GM18508 (cell line): ENCODE results near the gene RELCH.

ENCODE experiments used
- ATAC-seq: cut with Tn5 transposase; IDR thresholded peaks from one replicate; pipeline ENCODE4 v1.9.1; 2021; ENCODE audit warnings: moderate number of reproducible peaks; ENCODE audit not compliant: insufficient read depth, unreplicated experiment

The RELCH gene

DNA sequence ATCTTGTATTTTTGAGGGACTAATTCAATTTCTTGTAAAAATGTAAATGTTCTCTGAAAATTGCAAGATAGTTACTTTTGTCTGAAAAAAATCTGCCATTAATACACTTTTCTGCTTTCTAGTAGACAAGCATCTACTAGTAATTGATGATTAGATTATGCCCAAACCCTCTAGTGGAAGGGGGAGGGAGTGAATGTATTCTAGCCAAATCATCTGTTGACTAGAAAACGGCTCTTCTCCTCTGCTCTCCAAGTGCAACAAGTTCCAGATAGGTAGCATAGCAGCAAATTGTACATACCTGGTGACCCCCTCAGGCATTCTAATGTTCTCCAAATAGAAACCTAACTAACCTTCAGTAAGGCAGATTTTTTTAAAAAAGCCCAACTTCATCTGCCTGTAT, 58.6 kb downstream of the RELCH start:
- ATAC-seq: no peak

DNA sequence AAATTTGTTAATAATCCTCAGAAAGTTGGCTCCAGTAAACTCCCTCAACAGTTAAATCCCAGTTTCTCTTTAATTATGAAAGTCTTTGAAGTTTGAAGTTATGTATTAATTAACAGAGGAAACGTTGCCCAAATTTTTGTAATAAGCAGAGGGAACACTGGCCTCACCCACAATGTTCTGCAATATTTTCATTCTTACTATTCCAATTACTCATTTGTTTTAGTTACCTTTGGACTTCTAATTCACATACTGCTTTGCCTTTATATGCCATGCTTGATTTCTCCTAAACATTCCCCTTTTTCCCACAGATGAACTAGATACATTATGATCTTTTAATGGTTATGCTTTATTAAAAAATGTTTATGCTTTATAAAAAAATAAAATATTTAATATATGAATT, 61.3 kb downstream of the RELCH start:
- no peak for ATAC-seq

DNA sequence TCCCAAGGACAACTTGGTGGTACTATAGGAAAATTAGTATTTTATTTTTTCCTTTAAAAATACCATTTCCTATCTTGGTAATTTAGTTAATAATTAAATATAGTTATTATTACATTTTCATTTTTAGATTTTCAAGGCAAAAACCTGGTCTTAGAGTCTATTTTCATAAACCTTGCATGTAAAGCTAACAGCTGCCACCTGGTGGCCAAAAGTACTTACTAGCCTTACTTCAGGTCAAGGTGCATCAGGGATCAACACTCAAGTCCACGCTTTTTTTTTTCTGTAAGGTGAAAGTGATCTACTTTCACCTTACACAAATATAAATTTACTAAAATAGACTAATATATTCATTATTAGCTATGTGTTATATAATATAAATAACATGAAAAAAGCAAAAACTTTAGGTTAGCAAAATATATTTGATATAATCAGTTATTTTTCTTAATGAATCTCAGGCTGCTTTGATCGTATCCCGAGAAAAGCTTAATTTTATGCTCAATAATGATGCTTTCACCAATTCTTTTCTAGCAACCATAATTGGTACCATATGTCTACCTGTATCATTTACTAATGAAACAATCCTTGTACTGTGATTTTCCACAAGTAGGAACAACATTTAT, 62.5 kb downstream of the RELCH start:
- ATAC-seq: no peak

DNA sequence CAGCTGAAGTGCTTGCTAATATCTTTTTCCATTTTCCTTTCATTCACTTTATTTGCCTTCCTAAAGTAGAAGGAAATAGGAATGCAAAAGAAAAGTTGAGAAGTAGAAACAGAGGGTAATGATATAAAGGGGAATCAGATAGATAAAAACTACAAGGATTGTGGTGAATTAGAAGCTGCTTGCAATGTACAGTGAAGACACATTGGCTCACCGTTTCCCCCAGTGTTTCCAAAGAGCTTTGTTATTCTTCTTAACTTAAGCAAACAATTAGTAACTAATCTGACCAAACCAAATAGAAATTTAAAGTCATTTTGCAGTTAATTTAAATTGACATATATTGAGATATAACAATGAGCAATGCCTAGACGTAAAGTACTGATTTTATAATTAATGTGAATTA, 63.4 kb downstream of the RELCH start:
- ATAC-seq: no peak

DNA sequence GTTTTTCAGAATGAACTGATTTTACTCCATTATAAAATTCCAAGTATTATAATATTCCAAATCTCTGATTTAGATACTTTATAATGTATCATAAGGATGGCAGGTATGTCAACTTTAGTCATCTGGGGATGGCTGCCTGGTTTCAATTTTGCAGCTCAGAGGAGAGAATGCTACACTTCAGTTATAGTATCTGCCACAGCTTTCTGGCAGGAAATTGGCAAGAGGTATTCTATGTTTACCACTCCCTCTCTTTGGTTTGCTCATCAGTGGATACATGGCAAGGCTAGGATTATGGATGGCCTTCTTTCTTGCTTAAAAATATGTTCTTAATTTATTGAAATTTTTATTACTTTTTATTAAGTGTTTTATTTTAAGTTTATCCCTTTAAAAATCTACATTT, 71.0 kb downstream of the RELCH start:
- ATAC-seq: no peak

- no peak for ATAC-seq
Measured at GRCh38 chr18:62258616-62259015, 71.6 kb downstream of the RELCH start.

GRCh38 chr18:62262061-62262460, 75.0 kb downstream of the RELCH start:
- ATAC-seq: no peak

DNA sequence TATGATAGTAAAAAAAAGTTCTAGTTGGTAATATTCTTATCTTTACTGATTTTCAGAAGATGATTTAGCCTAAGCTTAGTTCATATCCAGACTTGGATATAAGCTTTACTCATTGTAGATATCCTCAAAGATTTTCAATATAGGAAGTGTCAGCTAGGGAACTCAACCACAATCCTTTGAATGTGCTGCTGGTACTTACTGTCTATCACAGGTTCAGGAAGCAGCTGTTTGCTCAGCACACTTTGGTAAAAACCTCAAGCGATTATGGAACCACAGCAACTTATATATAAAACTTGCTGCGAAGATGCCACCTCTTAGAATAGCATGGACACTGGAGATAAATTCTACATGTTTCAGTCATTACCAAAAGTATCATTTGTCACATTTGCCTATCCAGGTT, 77.9 kb downstream of the RELCH start:
- no peak for ATAC-seq

DNA sequence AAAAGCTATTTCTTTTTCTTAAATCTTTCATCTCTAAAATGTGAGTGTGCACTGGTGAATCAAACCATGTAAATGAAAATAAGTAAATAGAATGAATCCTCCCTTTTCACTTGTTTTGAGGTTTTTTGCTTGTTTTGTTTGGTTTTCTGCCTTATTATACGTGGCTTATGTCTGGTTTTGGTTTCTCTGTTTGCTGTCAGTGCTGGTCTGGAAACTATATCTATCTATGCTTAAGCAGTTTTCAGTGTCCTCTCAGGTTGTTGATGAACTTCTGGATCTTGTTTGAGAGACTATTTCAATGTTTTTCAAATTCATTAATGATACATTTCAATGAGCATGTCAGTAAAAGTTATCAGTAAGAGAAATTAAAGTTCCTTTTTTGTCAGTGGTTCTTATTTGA, 90.0 kb downstream of the RELCH start:
- ATAC-seq: no peak

DNA sequence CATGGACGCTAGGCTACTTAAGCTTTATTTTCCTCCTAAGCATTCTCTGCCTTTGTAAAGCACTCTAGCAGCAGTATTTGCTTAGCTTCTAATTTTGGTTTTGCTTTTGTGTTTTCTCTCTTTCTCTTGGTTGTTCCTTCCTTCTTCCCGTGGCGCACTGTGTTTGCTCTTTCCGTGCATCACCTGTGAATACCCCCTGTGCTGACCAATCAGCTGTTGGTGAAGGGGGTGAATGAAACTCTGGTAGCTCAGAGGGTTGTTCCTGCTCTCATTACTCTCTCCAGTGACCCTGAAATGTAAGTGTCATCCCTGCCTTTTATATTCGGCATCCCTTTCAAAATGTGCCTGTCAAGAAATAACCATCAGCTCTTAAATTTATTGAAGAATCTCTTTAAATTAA, 92.5 kb downstream of the RELCH start:
- no peak for ATAC-seq

- ATAC-seq: no peak
Measured at GRCh38 chr18:62280058-62280457, 93.0 kb downstream of the RELCH start.

DNA sequence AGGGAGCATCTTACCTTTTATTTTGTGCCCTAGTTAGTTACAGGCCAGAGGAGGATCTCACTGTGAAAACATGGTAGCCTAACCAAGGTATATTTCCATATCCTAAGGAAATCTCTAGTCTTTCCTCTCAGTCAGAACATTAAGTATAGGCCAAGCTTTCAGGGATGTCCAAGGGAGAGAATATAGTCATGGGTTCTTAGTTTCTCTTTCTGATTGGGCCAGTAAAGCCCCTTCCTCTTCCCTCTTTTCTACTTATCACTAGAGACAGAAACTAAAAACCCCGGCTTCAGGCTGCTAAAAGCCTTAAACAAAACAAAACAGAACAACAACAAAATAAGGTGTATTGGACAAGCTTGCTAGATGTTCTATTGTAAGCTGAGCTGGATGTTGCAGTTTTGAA, 93.7 kb downstream of the RELCH start:
- no peak for ATAC-seq

DNA sequence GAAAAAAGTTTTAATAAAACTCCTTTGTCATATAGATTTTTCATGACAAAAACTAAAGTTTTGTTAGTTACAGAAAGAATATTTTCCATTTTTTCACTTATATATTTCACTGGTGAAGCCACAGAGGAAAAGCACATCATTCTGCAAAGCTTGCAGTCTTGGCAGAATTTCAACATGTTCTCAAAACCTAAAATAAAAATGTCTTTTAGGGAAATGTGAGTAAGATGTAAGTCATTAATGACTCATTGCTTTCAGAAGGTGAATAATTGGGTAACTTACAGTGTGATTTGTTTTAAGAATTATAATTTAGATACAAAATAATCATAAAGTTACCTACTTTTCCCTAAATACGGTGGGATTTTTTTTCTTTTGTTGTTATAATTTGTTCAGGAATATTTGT, 94.6 kb downstream of the RELCH start:
- ATAC-seq: no peak

DNA sequence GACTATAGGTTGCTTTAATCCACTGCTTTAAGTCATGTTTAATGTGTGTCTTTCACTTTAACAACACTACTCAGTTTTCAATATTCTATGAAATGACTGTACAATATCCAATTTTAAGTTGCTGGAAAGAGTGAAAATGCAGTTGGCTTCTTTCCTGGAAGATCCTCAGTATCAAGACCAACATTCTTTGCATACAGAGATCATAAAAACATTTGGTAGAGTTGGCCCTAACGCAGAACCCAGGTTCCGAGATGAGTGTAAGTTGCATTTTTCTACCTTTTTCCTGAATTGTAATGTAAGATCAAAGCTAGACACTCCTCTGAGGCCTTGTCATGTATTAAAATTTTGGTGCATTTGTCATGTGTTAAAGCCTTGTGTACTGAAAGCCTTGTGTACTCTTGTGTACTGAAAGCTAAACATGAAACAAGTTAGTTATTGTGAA, 95.2 kb downstream of the RELCH start:
- ATAC-seq: no peak

- no peak for ATAC-seq
Measured at GRCh38 chr18:62284637-62285036, 97.6 kb downstream of the RELCH start.

- ATAC-seq: no peak
Measured at GRCh38 chr18:62285281-62285680, 98.2 kb downstream of the RELCH start.

DNA sequence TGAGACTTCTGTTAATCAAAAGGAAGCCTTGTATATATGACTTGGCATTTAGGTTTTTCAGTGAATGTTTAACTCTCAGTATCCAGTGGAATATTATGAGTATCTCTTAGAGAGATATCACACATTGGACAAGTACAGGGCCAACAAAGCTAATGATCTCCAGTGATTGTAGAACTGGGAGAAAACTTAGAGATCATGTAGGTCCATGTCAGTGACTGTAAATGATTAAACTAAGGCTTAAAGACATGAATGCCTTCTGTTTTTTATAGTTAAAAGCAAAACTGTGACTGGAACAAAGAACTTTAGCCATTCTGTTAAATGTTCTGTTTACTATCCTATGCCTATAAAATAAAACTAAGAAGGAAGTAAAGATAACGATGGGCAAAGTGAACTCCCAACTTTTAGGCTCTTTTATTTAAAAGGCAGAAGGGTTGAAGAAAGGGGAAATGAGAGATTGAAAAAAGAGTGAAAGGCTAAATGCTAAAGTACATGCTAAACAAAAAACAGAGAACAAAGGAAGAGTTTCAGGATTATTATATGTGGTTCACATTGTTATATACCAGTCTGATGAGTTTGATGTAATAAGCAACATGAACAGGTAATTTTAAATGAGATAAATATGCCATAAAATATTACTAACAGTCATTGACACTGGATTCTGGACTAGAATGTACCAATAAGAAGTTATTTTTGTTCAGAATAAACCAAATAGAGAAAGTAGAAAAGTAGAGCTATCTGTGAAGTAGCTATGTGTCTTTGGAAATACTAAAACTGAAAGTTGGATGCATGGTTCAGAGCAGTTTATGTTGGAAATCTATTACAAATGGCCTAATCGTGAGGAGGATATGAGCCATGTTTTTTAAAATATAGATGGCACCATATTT, 101.0 kb downstream of the RELCH start:
- ATAC-seq: no peak

- no peak for ATAC-seq
Measured at GRCh38 chr18:62288665-62289008, 101.6 kb downstream of the RELCH start.

- peak; percentile 40 for ATAC-seq
Measured at GRCh38 chr18:62289047-62289446, 102.0 kb downstream of the RELCH start.

DNA sequence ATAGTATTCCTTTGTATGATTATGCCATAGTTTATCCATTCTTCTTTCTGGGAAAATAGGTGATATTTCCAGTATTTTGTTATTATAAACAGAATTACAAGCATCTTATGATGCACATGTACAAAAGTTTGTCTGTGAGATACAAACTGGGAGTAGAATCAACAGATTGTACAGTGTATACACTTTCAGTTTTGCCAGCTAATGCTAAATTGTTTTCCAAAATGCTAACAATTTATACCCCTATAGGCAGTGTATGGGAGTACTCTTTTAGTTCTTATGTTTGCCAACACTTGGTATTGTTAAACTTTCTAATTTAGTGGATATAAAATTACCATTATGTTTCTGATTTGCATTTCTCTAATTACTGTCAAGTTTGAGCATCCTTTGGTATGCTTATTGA, 107.0 kb downstream of the RELCH start:
- no peak for ATAC-seq

DNA sequence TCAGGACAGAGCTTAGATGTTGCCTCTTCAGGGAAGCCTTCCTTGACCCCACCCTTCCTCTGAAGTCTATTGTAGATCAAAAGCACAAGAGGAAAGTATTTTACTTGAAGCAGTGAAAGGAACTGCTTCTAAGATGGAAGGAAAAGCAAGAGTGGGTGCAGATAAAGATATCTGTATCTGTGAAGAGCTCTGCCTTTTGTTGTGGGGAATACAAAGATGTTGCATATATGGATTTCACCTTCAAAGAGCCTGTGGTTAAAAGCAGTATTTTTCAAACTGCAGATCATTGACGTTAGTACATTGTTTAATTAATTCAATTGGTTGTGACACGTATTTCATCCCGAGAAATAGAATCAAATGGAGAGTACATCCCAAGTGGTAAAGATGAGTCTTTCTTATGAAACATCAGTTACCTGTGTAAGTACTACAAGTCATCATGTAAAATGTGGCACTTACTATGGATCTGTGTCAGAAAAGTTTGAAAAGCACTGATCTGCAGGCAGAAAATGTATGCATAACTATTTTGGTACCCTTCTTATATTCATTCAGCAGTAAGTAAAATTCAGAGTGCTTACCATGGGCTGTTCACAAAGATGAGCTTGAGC, 113.4 kb downstream of the RELCH start:
- ATAC-seq: no peak

DNA sequence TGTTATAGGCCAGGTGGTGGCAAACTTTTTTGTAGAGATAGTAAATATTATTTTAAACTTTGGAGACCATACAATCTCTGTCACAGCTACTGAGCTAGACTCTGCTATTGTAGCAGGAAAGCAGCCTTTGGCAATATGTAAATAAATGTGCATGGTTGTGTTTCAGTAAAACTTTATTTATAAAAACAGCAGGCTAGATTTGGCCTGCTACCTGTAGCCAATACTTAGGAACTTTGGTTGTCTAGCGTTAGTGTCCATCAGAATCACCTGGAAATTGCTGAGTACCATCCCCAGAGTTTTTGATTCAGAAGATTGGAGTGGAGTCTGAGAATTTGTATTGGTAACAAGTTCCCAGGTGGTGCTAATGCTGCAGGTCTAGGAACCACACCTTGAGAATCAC, 114.3 kb downstream of the RELCH start:
- ATAC-seq: no peak
